ENCODE results near the gene OSBPL7. TPM values are rescaled to one million over a fixed set of nuclear protein-coding genes. Genes with fewer than 3 reads are reported as not detected.

The OSBPL7 gene
- total and polyA plus RNA-seq, 2 of the 8 experiments (the other 6 are each of a cell fraction or from before 2014, with no cell fraction given): 7.2 to 8.9 TPM

DNA sequence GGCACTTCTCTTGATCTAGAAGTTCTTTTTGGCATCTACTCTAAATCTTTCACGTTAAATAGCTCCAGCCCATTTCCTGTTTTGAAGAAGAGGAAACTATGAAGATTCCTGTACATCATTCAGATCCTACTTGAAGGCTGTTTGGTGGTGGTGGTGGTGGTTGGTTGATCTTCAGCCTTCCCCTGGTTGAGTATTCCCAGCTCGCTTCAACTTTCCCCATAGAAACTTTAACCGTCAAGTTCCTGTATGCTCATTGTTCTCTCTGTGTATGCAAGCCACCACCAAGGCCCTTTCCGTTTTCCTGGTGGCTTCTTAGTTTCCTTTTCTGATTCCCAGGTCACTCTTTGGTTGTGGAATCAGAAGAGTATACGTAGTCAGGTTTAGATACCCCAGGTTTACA is 13.2 kb upstream of the OSBPL7 start:
- H3K9me3 ChIP-seq (ENCODE audit: insufficient read depth in 2 of 2, low read depth in 1 of 2, low read length in 1 of 2): no peaks in the 10 kb centered on the region
- no peak for TF ChIP-seq CTBP2 (IDR thresholded peaks at IDR 0.05; ENCODE audit: borderline replicate concordance, insufficient read depth, insufficient read length, low read length)
- no peak for TF ChIP-seq SP2 (IDR thresholded peaks at IDR 0.05; ENCODE audit: low read length)
- no peak for TF ChIP-seq RBBP5 (IDR thresholded peaks at IDR 0.05; ENCODE audit: borderline replicate concordance, low read depth, low read length)
- TF ChIP-seq, protein P1, sequence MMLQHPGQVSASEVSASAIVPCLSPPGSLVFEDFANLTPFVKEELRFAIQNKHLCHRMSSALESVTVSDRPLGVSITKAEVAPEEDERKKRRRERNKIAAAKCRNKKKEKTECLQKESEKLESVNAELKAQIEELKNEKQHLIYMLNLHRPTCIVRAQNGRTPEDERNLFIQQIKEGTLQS (IDR thresholded peaks at IDR 0.05; ENCODE audit: insufficient read depth, low read depth, low read length): no peak
- no peak for TF ChIP-seq TAF7 (optimal IDR thresholded peaks at IDR 0.05; ENCODE audit: borderline replicate concordance, low read depth, low read length)
- TF ChIP-seq SIRT6 (IDR thresholded peaks at IDR 0.05; ENCODE audit: low read length): no peak
- TF ChIP-seq TEAD4 (IDR thresholded peaks at IDR 0.05; ENCODE audit: low read depth, low read length): no peak
- no peak for TF ChIP-seq NANOG (IDR thresholded peaks at IDR 0.05; ENCODE audit: insufficient read depth, low read depth, low read length, poor library complexity, severe bottlenecking)
- TF ChIP-seq BACH1 (IDR thresholded peaks at IDR 0.05; ENCODE audit: low read length): no peak
- no peak for TF ChIP-seq TAF1 (IDR thresholded peaks at IDR 0.05; ENCODE audit: low read depth, low read length)
- no peak for TF ChIP-seq RXRA (IDR thresholded peaks at IDR 0.05; ENCODE audit: insufficient read depth, low read depth, low read length)
- no peak for TF ChIP-seq EZH2 (IDR thresholded peaks at IDR 0.05; ENCODE audit: low read depth, low read length, severe bottlenecking)
- no peak for TF ChIP-seq PHF8 (conservative IDR thresholded peaks at IDR 0.05; ENCODE audit: low read depth, low read length)

More for the DNA sequence above, 13.2 kb upstream of the OSBPL7 start:
- H2BK12ac ChIP-seq (ENCODE audit: low read depth, low read length): no peak overlapping the region
- no peak overlapping the region for H2BK15ac ChIP-seq (ENCODE audit: low read length)
- no peaks in the 10 kb centered on the region for H3K79me1 ChIP-seq (ENCODE audit: low read depth, low read length)
- H2AFZ ChIP-seq (ENCODE audit: low read length): no peak overlapping the region
- H3K4me2 ChIP-seq (ENCODE audit: insufficient read depth in 1 of 2, low read depth in 2 of 2, low read length in 2 of 2): no peak overlapping the region
- no peak overlapping the region for H4K91ac ChIP-seq (replicated peaks; ENCODE audit: insufficient read length, low read length)
- H3K79me2 ChIP-seq (ENCODE audit: control insufficient read depth in 1 of 2, insufficient read depth in 2 of 2, low read length in 2 of 2): peaks cover 2 to 13% of the 10 kb centered on the region in 2 experiments
- no peak overlapping the region for H3K27ac ChIP-seq (ENCODE audit: low read depth, low read length)
- no peak overlapping the region for H3K18ac ChIP-seq (ENCODE audit: extremely low read depth, low read length)
- FAIRE-seq (no peak), DNase-seq (ENCODE audit: low read depth in 1 of 2, low spot score in 2 of 2) (no peak)
- no peak overlapping the region for H3K14ac ChIP-seq (ENCODE audit: insufficient read length)
- no peak overlapping the region for H3K4me3 ChIP-seq (ENCODE audit: extremely low read depth in 1 of 4, insufficient read depth in 2 of 4, low read depth in 3 of 4, low read length in 4 of 4)
- H3K9ac ChIP-seq (replicated peaks in 1 of 4; ENCODE audit: extremely low read depth in 1 of 4, low read depth in 3 of 4, low read length in 3 of 4): no peak overlapping the region
- peaks cover 3% of the 10 kb centered on the region; the same call in 1 of the 2 replicates for H3K23me2 ChIP-seq (ENCODE audit: low read depth, low read length)
- H4K20me1 ChIP-seq (replicated peaks in 1 of 2; ENCODE audit: control insufficient read depth in 1 of 2, insufficient read depth in 2 of 2, low read length in 2 of 2): no peaks in the 10 kb centered on the region
- CTCF ChIA-PET (ENCODE audit: partially characterized antibody): interaction anchor here (0.8 to 33.0 kb wide), 3 partner anchors 10 to 52 kb away, joined by 3 to 1206 read pairs (median 373); partner anchors contain the start of genes SP2 and SP6
- 86% methylated on average over 5 of the region's 5 CpGs; no CpG with 5 or more reads in 1 of the 2 experiments for WGBS, 2 experiments (ENCODE audit: extremely low coverage in 1 of 2, insufficient coverage in 1 of 2, insufficient read length in 1 of 2, insufficient replicate concordance in 2 of 2, low coverage in 1 of 2, low lambda C conversion rate in 2 of 2, missing lambda C conversion rate in 1 of 2)
- no peak overlapping the region for H2AK5ac ChIP-seq (ENCODE audit: low read depth, low read length)
- H2BK5ac ChIP-seq (ENCODE audit: low read depth, low read length): no peak overlapping the region
- no peak overlapping the region for H3K4ac ChIP-seq (replicated peaks; ENCODE audit: insufficient read length, low read depth, low read length)
- H2BK20ac ChIP-seq (ENCODE audit: low read length): no peak overlapping the region
- H2BK120ac ChIP-seq (replicated peaks; ENCODE audit: low read depth, low read length): no peak overlapping the region
- no peak overlapping the region for H4K5ac ChIP-seq (ENCODE audit: insufficient read length, low read depth, low read length)
- H3K27me3 ChIP-seq (replicated peaks in 1 of 4; ENCODE audit: control insufficient read depth in 3 of 4, extremely low read depth in 1 of 4, insufficient read depth in 3 of 4, low read length in 3 of 4): no peaks in the 10 kb centered on the region
- H3K23ac ChIP-seq (ENCODE audit: insufficient read length): no peak overlapping the region
- H3K36me3 ChIP-seq (ENCODE audit: control insufficient read depth in 2 of 4, insufficient read depth in 4 of 4, low read length in 3 of 4): peaks cover 0 to 9% (median 1%) of the 10 kb centered on the region in 4 experiments; a peak in 4 of 8 replicates
- H3K56ac ChIP-seq (replicated peaks; ENCODE audit: insufficient read length, low read depth, low read length): no peak overlapping the region
- H3K4me1 ChIP-seq (replicated peaks in 1 of 4; ENCODE audit: control insufficient read depth in 3 of 4, insufficient read depth in 4 of 4, low read length in 3 of 4): peaks cover 0 to 6% (median 2%) of the 10 kb centered on the region in 4 experiments; a peak in 4 of 7 replicates
- POLR2A ChIA-PET (ENCODE audit: partially characterized antibody): interaction anchor here (1.0 kb wide), 1 partner anchor 28 kb away, joined by 3 read pairs; no protein-coding TSS in a partner anchor
- no peak overlapping the region for H4K8ac ChIP-seq (ENCODE audit: extremely low read depth, insufficient read depth, low read length)
